ENCODE data around the gene KLF7.

KLF7 gene

GRCh38 chr2:207149249-207150213, 16.2 kb downstream of the KLF7 start:
- no peak for DNase-seq (ENCODE audit: low read depth in 3 of 3)

- no peak for DNase-seq (ENCODE audit: low read depth in 3 of 3)
Observed at GRCh38 chr2:207148020-207148419, 17.7 kb downstream of the KLF7 start.

- no peak for DNase-seq (ENCODE audit: low read depth in 3 of 3)
Observed at GRCh38 chr2:207144173-207144785, 21.5 kb downstream of the KLF7 start.

- DNase-seq (ENCODE audit: low read depth in 3 of 3) = no peak
Observed at GRCh38 chr2:207143215-207144172, 22.3 kb downstream of the KLF7 start.

DNA sequence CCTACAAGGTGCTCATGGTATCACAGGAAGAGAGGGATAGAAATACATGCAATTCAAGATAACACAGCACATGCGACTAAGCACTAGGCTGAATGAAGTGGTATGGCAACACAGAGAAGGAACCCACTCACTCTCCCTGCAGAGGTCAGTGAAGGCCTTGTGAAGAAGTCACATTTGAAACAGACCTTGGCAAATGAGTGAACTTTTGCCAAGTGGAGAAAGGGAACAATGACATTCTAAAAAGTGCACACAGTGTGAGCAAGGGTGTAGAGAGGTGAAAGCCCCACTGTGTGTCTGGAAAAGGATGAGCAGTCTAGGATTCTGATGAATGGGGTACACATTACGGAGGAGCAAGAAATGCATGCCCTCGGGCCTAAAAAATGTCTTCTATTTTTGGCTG, 23.3 kb downstream of the KLF7 start:
- no peak for DNase-seq (ENCODE audit: low read depth in 3 of 3)

DNA sequence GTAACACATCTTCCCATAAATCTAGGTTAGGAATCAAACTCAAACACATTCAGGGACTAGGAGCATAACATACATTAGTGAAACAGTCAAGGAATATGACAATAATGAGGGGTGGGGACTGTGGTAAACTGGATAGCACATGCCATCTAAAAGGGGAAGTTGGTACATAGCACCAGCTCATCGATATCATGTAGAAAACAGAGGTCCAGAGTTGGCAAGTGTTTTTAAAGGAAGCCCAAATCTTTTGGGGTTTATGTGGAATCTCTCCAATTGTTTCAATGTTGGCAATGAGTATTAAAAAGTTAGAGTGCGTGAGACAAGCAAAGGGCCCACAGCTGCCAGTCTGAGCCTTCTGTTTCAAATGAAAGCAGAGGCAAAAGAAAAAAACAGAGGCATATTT, 24.4 kb downstream of the KLF7 start:
- no peak for DNase-seq (ENCODE audit: low read depth in 3 of 3)

DNA sequence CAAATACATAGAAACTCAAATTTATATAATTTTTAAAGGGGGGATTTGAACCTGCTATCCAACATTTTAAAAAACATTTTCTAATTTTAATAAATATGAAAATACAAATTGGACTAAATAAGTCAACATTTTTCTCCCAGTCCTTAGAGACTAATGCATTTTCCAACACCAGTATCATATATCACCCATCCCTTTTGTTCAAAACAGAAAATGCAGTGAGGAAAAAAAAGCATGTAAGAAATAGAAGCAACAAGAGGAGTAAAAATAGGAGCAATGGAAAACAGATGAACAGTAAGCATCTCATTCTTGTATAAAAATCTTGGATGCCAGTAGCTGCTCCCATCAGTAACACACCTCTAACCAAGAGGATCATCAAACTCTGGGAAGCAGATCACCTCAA, 25.5 kb downstream of the KLF7 start:
- no peak for DNase-seq (ENCODE audit: low read depth in 3 of 3)

GRCh38 chr2:207139552-207139951, 26.2 kb downstream of the KLF7 start:
- no peak for DNase-seq (ENCODE audit: low read depth in 3 of 3)

DNA sequence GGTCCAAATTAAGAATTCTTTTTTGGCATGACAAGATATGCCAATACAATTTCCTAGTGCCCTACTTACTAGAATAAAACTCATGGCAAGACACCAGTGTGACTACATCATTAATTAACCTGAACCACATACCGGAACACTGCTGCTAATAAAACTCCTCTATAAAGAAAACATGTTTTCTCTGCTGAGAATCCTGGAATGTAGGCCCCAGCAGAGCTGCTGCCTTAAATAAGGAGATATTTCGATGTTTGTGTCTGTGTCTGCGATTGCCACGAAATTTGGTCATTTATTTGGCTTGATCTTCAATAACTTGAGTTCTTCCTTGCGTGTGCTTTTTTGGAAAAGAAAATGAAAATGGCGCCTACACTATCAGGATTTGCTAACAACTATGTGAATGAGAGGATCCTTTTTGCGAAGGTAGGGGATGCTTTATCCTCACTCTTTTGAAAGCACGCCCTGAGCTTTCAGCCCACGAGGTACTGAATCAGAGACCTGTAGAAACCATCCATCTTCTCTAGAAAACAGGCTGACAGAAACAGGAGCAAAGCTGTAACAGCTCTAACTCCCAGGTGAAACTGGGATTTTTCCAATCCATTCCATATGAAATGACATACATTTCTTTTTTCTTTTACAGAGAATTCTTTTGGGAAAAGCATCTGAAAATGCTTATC, 27.0 kb downstream of the KLF7 start:
- no peak for DNase-seq (ENCODE audit: low read depth in 3 of 3)

- no peak for DNase-seq (ENCODE audit: low read depth in 3 of 3)
Observed at GRCh38 chr2:207137596-207138337, 28.0 kb downstream of the KLF7 start.

DNA sequence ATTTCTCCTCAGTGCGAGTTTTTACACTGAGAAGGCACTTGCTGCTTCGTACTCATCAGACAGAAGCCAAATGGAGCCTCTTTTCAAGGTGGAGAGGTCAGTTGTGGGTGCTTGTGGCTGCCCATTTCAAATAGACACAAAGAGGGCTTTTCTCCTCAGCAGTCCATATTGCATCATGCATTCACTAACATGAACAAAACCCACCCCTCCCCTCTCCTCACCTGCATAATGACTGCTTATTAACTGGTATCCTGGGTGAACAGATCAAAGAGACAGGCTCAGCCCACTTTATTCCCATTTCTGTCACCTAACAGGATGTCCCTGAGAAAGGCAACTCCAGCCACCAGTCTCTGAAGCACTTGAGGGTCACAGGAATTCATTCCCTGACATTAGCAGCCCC, 28.9 kb downstream of the KLF7 start:
- DNase-seq (ENCODE audit: low read depth in 3 of 3) = no peak

DNA sequence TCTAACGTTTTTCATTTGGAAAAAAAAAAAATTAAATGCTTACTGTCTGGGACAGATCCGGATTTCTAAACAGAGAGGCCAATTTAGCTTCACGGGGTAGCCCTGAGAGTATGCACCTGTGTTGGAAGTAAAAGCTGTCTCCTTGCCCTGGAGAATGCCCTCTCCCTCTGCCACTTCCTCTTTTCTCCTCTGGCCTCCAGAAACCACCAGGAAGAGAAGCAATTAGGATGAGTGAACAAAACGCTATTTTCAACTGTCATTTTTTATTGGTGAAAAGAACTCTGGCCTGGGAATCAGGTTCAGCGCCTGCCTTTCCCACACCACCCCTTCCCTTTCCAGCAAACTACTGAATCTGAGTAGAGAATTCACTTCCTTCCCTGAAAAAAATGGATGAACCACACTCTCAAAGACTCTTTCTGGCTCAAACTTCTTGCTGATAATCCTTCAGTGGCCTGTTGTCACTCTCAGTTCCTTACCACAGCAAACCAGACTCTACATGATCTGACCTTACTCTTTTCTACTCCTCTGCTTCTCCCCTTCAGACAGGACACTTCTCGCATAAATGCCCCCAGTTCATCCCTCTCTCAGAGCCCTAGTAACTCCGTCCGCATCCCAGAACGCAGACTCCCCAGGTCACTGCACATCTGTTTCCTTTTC, 29.8 kb downstream of the KLF7 start:
- no peak for DNase-seq (ENCODE audit: low read depth in 3 of 3)

DNA sequence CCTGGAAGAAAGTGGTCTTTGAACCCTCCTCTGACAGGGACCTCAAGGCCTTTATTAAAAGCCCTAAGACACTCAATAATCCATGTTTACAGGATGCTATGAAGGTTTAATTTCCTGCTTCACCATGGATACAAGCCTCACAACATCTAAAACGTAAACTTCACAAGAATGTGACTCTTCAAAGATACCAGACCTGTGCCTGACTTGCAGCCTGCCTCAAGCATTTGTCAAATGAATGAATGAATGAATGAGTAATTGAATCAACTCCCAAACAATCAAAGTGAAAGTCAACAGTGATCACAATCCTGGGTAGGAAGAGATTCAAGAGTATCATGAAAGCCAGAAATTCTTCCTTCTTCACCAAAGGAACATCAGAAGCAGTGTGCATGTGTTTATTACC, 30.4 kb downstream of the KLF7 start:
- DNase-seq (ENCODE audit: low read depth in 3 of 3) = no peak

- DNase-seq (ENCODE audit: low read depth in 3 of 3) = no peak
Observed at GRCh38 chr2:207133820-207134519, 31.8 kb downstream of the KLF7 start.

- no peak for DNase-seq (ENCODE audit: low read depth in 3 of 3)
Observed at GRCh38 chr2:207133458-207133819, 32.3 kb downstream of the KLF7 start.

GRCh38 chr2:207132019-207132418, 33.7 kb downstream of the KLF7 start:
- no peak for DNase-seq (ENCODE audit: low read depth in 3 of 3)

GRCh38 chr2:207131594-207131993, 34.2 kb downstream of the KLF7 start:
- no peak for DNase-seq (ENCODE audit: low read depth in 3 of 3)

DNA sequence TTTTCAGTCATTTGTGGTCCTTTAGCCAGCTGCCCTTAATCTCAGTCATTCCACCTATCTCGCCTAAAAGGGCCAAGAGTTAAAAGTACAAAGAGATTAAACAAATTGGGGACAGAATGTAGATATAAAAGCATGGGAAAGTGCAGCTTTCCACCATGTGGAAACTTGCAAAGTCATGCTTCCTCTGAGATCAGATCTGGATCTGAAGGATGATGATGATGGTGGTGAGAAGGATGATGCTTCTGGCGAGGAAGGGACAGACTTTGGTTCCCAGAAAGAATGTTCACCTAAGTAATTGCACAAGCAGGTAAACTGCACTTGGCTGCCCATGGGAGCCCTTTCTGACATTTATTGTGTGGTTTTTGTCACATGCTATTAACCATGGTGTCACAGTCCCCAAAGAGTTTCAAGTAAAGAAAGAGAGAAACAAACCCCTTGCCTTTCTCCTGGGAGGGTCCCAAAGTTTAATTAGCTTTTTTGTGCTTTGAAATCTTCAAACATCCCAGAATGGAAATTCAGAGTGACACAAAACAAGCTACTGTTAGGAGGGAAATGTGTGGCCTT, 34.7 kb downstream of the KLF7 start:
- no peak for DNase-seq (ENCODE audit: low read depth in 3 of 3)

DNA sequence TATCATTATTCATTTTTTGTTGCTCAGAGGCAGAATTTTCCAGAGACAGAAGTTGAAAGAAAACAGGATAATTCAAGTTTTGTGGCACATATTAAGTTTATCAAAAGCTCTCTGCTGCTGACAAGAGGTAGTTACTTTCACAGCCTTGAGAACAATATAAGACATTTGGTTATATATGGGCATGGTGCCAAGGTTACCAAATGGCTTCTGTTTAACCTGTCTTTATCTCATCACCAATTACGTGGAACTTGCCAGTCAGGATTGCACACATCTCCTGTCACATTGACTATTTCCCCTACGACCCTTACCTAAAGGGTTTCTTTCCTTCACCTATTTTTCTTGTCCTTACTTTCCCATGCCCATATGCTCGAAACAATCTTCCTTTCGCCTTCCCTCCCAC, 35.9 kb downstream of the KLF7 start:
- no peak for DNase-seq (ENCODE audit: low read depth in 3 of 3)
